Measurements from ENCODE around the gene ZXDC.

Gene ZXDC

GRCh38 chr3:126398423-126399350, 77.0 kb downstream of the ZXDC start:
- H3K27ac ChIP-seq = no peak overlapping the region
- TF ChIP-seq, protein P1, sequence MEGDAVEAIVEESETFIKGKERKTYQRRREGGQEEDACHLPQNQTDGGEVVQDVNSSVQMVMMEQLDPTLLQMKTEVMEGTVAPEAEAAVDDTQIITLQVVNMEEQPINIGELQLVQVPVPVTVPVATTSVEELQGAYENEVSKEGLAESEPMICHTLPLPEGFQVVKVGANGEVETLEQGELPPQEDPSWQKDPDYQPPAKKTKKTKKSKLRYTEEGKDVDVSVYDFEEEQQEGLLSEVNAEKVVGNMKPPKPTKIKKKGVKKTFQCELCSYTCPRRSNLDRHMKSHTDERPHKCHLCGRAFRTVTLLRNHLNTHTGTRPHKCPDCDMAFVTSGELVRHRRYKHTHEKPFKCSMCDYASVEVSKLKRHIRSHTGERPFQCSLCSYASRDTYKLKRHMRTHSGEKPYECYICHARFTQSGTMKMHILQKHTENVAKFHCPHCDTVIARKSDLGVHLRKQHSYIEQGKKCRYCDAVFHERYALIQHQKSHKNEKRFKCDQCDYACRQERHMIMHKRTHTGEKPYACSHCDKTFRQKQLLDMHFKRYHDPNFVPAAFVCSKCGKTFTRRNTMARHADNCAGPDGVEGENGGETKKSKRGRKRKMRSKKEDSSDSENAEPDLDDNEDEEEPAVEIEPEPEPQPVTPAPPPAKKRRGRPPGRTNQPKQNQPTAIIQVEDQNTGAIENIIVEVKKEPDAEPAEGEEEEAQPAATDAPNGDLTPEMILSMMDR (conservative IDR thresholded peaks at IDR 0.05) = no peak

GRCh38 chr3:126397610-126398422, 77.9 kb downstream of the ZXDC start:
- no peak overlapping the region for H3K27ac ChIP-seq
- TF ChIP-seq, protein P1 (conservative IDR thresholded peaks at IDR 0.05) = no peak

DNA sequence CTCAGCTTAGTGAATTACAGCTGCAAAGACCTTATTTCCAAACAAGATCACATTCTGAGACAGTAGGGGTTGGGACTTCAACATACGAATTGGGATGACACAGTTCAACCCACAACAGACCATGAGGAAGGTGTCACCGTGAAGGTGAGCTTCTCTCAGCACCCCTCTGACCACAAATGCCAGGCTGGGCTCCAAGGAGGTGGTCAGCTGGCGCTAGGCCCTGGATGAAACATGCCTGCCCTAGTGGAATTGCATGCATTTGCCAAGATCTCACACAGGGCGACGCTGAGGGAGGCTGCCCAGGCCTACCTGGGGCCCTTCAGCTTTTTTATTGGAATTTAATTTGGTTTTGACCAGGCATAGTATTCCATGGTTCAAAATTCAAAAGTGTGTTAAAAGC, 79.2 kb downstream of the ZXDC start:
- no peak overlapping the region for H3K27ac ChIP-seq
- TF ChIP-seq, protein P1 (conservative IDR thresholded peaks at IDR 0.05) = no peak

GRCh38 chr3:126395846-126396513, 79.7 kb downstream of the ZXDC start:
- H3K27ac ChIP-seq = no peak overlapping the region
- TF ChIP-seq, protein P1 (conservative IDR thresholded peaks at IDR 0.05) = no peak

- TF ChIP-seq, protein P1 (conservative IDR thresholded peaks at IDR 0.05) = no peak
- H3K27ac ChIP-seq = no peak overlapping the region
Measured at GRCh38 chr3:126394977-126395321, 80.7 kb downstream of the ZXDC start.

GRCh38 chr3:126394179-126394976, 81.3 kb downstream of the ZXDC start, which contains the start of gene CFAP100:
Gene CFAP100 (plus strand): TSS chr3:126394909. CDS start chr3:126396001, 1,092 bp downstream.
- H3K27ac ChIP-seq = no peak within 1 kb of the TSS
- TF ChIP-seq, protein P1 (conservative IDR thresholded peaks at IDR 0.05) = no peak

Measured in VCaP (cell line).